ENCODE measurements around the gene MTX1.
"Not testable (repeated sequence)": the region's sequence is repeated elsewhere in the genome, so short reads cannot be mapped to it uniquely, and the experiment has no call there.

The MTX1 gene

DNA sequence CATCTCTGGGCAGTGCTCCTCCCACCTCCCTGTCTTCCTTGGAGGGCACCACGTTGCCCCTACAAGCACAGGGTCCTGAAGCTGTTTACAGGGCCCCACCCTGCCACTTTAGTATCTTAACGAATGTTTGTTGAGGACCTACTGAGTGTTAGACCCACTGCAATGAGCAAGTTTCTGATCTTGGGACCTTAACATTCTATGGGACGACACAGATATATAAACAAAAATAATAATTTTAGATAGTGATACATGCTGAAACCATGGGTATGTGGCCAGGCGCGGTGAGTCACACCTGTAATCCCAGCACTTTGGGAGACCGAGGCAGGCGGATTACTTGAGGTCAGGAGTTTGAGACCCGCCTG is 36.6 kb downstream of the MTX1 start:
- no peak for DNase-seq
- H3K27ac ChIP-seq = peak overlapping the region; percentile 94 to 96
- peak overlapping the region; percentile 59 to 83 for H3K4me3 ChIP-seq
- intact Hi-C loops (cut with DNase I; ENCODE audit: low total_unique reads) = no loop called here
- no peaks in the 10 kb centered on the region for H3K27me3 ChIP-seq
- TF ChIP-seq, protein P1, sequence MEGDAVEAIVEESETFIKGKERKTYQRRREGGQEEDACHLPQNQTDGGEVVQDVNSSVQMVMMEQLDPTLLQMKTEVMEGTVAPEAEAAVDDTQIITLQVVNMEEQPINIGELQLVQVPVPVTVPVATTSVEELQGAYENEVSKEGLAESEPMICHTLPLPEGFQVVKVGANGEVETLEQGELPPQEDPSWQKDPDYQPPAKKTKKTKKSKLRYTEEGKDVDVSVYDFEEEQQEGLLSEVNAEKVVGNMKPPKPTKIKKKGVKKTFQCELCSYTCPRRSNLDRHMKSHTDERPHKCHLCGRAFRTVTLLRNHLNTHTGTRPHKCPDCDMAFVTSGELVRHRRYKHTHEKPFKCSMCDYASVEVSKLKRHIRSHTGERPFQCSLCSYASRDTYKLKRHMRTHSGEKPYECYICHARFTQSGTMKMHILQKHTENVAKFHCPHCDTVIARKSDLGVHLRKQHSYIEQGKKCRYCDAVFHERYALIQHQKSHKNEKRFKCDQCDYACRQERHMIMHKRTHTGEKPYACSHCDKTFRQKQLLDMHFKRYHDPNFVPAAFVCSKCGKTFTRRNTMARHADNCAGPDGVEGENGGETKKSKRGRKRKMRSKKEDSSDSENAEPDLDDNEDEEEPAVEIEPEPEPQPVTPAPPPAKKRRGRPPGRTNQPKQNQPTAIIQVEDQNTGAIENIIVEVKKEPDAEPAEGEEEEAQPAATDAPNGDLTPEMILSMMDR (IDR thresholded peaks at IDR 0.05) = no peak
- H3K36me3 ChIP-seq = peaks cover 14 to 28% (median 15%) of the 10 kb centered on the region in 3 donors
- H3K9me3 ChIP-seq = no peaks in the 10 kb centered on the region
- peaks cover 0 to 40% (median 27%) of the 10 kb centered on the region in 4 donors for H3K4me1 ChIP-seq

- peaks cover 0 to 42% (median 30%) of the 10 kb centered on the region in 4 donors for H3K4me1 ChIP-seq
- H3K27me3 ChIP-seq; H3K27ac ChIP-seq; H3K4me3 ChIP-seq; intact Hi-C loops (cut with DNase I; ENCODE audit: low total_unique reads); DNase-seq; H3K9me3 ChIP-seq: not testable (repeated sequence)
- peaks cover 14 to 28% (median 15%) of the 10 kb centered on the region in 3 donors for H3K36me3 ChIP-seq
These were observed 38.3 kb downstream of the MTX1 start for GRCh38 chr1:155246796-155247195.

DNA sequence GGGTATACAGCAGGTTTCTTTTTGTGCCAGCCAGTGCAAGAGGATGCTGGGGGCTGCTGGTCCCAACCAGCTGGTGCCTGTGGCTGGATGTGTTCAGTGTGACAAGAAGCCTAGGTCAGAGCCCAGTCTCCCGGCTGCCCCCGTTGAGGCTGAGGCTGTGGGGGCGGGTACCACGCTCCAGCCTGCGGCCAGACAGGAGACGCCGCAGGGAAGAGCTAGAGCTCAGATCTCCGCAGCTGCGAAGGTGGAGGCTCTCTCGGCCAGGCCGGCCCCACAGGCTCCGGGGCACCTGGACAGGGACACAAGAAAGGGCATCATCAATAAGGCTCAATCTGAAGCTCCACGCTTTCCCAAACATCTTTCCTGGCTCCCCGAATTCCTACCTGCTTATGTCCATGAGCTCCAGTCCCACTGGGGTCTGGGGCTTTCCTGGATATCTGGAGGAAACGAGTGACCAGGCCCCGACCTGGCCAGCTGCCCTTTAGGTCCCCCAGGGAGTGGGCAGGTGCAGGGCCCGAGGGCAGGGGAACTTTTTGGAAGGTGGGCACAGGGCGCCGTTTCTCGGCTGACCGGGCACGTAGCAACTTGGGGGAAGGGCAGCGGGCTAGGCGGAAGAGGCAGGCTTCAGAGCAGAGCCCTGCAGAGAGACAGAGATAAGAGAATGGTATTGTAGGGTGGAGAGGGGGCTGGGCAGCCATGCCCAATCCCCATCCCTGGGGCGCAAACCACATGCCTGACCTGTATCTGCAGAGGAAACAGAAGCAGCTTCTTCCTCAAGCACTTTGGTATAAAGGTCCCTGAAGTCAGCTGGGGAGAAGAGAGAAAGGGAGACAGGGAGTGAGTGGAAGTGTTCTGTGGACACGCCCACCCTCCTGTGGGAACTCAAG is 39.4 kb downstream of the MTX1 start:
- H3K4me3 ChIP-seq = no peak overlapping the region
- peaks cover 14 to 28% (median 15%) of the 10 kb centered on the region in 3 donors for H3K36me3 ChIP-seq
- DNase-seq = no peak
- no peak overlapping the region for H3K27ac ChIP-seq
- H3K9me3 ChIP-seq = no peaks in the 10 kb centered on the region
- intact Hi-C loops (cut with DNase I; ENCODE audit: low total_unique reads) = no loop called here
- peaks cover 0 to 32% (median 25%) of the 10 kb centered on the region in 4 donors for H3K4me1 ChIP-seq
- no peaks in the 10 kb centered on the region for H3K27me3 ChIP-seq
- TF ChIP-seq, protein P1 (IDR thresholded peaks at IDR 0.05) = no peak

GRCh38 chr1:155250246-155250632 is 41.7 kb downstream of the MTX1 start:
- intact Hi-C loops (cut with DNase I; ENCODE audit: low total_unique reads) = loop anchor here (2.0 to 5.0 kb wide), 2 partner anchors 72 to 343 kb away; partner anchors contain the start of gene RUSC1
- Histone ChIP-seq H3K9me3 (no peaks in the 10 kb centered on the region), H3K27me3 (no peaks in the 10 kb centered on the region), H3K36me3 (peaks cover 14 to 28% (median 15%) of the 10 kb centered on the region in 3 donors), H3K27ac (peak overlapping the region; percentile 56 to 59), H3K4me1 (peaks cover 0 to 38% (median 31%) of the 10 kb centered on the region in 4 donors), H3K4me3 (peak overlapping the region in 1 of 2 donors; percentile 19)
- TF ChIP-seq, protein P1 (IDR thresholded peaks at IDR 0.05) = no peak
- DNase-seq = no peak

GRCh38 chr1:155250633-155251449 is 42.3 kb downstream of the MTX1 start:
- intact Hi-C loops (cut with DNase I; ENCODE audit: low total_unique reads) = loop anchor here (2.0 to 5.0 kb wide), 2 partner anchors 71 to 342 kb away; partner anchors contain the start of gene RUSC1
- Histone ChIP-seq H3K4me1 (peaks cover 0 to 39% (median 32%) of the 10 kb centered on the region in 4 donors), H3K4me3 (peak overlapping the region in 1 of 2 donors; percentile 19), H3K27me3 (no peaks in the 10 kb centered on the region), H3K9me3 (no peaks in the 10 kb centered on the region), H3K27ac (peak overlapping the region; percentile 56 to 59), H3K36me3 (peaks cover 14 to 28% (median 15%) of the 10 kb centered on the region in 3 donors)
- DNase-seq = peak; percentile 90 to 94
- TF ChIP-seq, protein P1 (IDR thresholded peaks at IDR 0.05) = peak; percentile 100

Measured in tibial artery (tissue), 4 donors.